IPS-15b (cell line): ENCODE data around the gene RIPPLY1.

Source experiments
- H3K27me3 ChIP-seq: one replicate; pipeline ENCODE4 v1.6.1; 2013; ENCODE audit warnings: low read length; ENCODE audit not compliant: control insufficient read depth, insufficient read depth
- H3K36me3 ChIP-seq: one replicate; pipeline ENCODE4 v1.6.1; 2013; ENCODE audit warnings: low read length; ENCODE audit not compliant: control insufficient read depth, insufficient read depth
- H3K4me1 ChIP-seq: one replicate; pipeline ENCODE4 v1.6.1; 2013; ENCODE audit warnings: mild to moderate bottlenecking, low read length; ENCODE audit not compliant: control insufficient read depth, insufficient read depth
- H3K4me3 ChIP-seq: one replicate; pipeline ENCODE4 v1.5.1; 2013; ENCODE audit warnings: low read depth, low read length
- H3K9ac ChIP-seq: one replicate; pipeline ENCODE4 v1.6.1; 2013; ENCODE audit warnings: low read depth, mild to moderate bottlenecking, low read length
- H3K9me3 ChIP-seq: one replicate; pipeline ENCODE4 v1.6.1; 2013; ENCODE audit warnings: mild to moderate bottlenecking, low read length; ENCODE audit not compliant: control insufficient read depth, insufficient read depth

Gene RIPPLY1

GRCh38 chrX:106906361-106906760, 3.2 kb upstream of the RIPPLY1 start:
- H3K27me3 ChIP-seq: no peaks in the 10 kb centered on the region
- H3K4me1 ChIP-seq: no peaks in the 10 kb centered on the region
- H3K36me3 ChIP-seq: no peaks in the 10 kb centered on the region
- H3K9ac ChIP-seq: no peak overlapping the region
- H3K9me3 ChIP-seq: no peaks in the 10 kb centered on the region
- no peak overlapping the region for H3K4me3 ChIP-seq

- H3K27me3 ChIP-seq: no peaks in the 10 kb centered on the region
- H3K9ac ChIP-seq: no peak overlapping the region
Measured at GRCh38 chrX:106905064-106905708, 2.0 kb upstream of the RIPPLY1 start.

GRCh38 chrX:106903856-106904528, 851 bp upstream of the RIPPLY1 start:
- H3K4me1 ChIP-seq: peaks cover 2% of the 10 kb centered on the region
- H3K9me3 ChIP-seq: no peaks in the 10 kb centered on the region
- no peak overlapping the region for H3K9ac ChIP-seq
- H3K4me3 ChIP-seq: no peak overlapping the region
- no peaks in the 10 kb centered on the region for H3K27me3 ChIP-seq
- H3K36me3 ChIP-seq: no peaks in the 10 kb centered on the region

More at GRCh38 chrX:106905064-106905708, 2.0 kb upstream of the RIPPLY1 start:
- no peak overlapping the region for H3K4me3 ChIP-seq
- H3K4me1 ChIP-seq: no peaks in the 10 kb centered on the region
- no peaks in the 10 kb centered on the region for H3K36me3 ChIP-seq
- H3K9me3 ChIP-seq: no peaks in the 10 kb centered on the region

- H3K36me3 ChIP-seq: no peaks in the 10 kb centered on the region
- H3K4me1 ChIP-seq: peaks cover 6% of the 10 kb centered on the region
- H3K4me3 ChIP-seq: no peak overlapping the region
- no peaks in the 10 kb centered on the region for H3K9me3 ChIP-seq
- H3K9ac ChIP-seq: no peak overlapping the region
- no peaks in the 10 kb centered on the region for H3K27me3 ChIP-seq
Measured at GRCh38 chrX:106902684-106903083, 457 bp downstream of the RIPPLY1 start.

- H3K9me3 ChIP-seq: no peaks in the 10 kb centered on the region
- H3K27me3 ChIP-seq: no peaks in the 10 kb centered on the region
- H3K4me3 ChIP-seq: no peak overlapping the region
- H3K36me3 ChIP-seq: no peaks in the 10 kb centered on the region
- H3K9ac ChIP-seq: no peak overlapping the region
- H3K4me1 ChIP-seq: peaks cover 6% of the 10 kb centered on the region
Measured at GRCh38 chrX:106901781-106902219, 1.3 kb downstream of the RIPPLY1 start.

GRCh38 chrX:106901341-106901740, 1.8 kb downstream of the RIPPLY1 start:
- Histone ChIP-seq H3K36me3 (no peaks in the 10 kb centered on the region), H3K9me3 (no peaks in the 10 kb centered on the region), H3K4me3 (no peak overlapping the region), H3K4me1 (peaks cover 6% of the 10 kb centered on the region), H3K9ac (no peak overlapping the region), H3K27me3 (no peaks in the 10 kb centered on the region)

- H3K9me3 ChIP-seq: no peaks in the 10 kb centered on the region
- no peaks in the 10 kb centered on the region for H3K36me3 ChIP-seq
- no peak overlapping the region for H3K4me3 ChIP-seq
- peaks cover 6% of the 10 kb centered on the region for H3K4me1 ChIP-seq
- no peaks in the 10 kb centered on the region for H3K27me3 ChIP-seq
- no peak overlapping the region for H3K9ac ChIP-seq
Measured at GRCh38 chrX:106899841-106900240, 3.3 kb downstream of the RIPPLY1 start.

GRCh38 chrX:106899276-106899675, 3.9 kb downstream of the RIPPLY1 start:
- no peaks in the 10 kb centered on the region for H3K36me3 ChIP-seq
- no peak overlapping the region for H3K4me3 ChIP-seq
- no peaks in the 10 kb centered on the region for H3K27me3 ChIP-seq
- peaks cover 8% of the 10 kb centered on the region for H3K4me1 ChIP-seq
- H3K9ac ChIP-seq: no peak overlapping the region
- no peaks in the 10 kb centered on the region for H3K9me3 ChIP-seq

GRCh38 chrX:106898462-106898861, 4.7 kb downstream of the RIPPLY1 start:
- Histone ChIP-seq H3K36me3 (no peaks in the 10 kb centered on the region), H3K4me1 (peaks cover 8% of the 10 kb centered on the region), H3K27me3 (no peaks in the 10 kb centered on the region), H3K9me3 (no peaks in the 10 kb centered on the region), H3K4me3 (no peak overlapping the region), H3K9ac (no peak overlapping the region)

GRCh38 chrX:106897259-106897658, 5.9 kb downstream of the RIPPLY1 start:
- Histone ChIP-seq H3K9me3 (no peaks in the 10 kb centered on the region), H3K27me3 (no peaks in the 10 kb centered on the region), H3K9ac (no peak overlapping the region), H3K36me3 (no peaks in the 10 kb centered on the region), H3K4me3 (no peak overlapping the region), H3K4me1 (peaks cover 8% of the 10 kb centered on the region)

GRCh38 chrX:106894978-106895452, 8.1 kb downstream of the RIPPLY1 start:
- H3K4me3 ChIP-seq: no peak overlapping the region
- no peak overlapping the region for H3K9ac ChIP-seq
- no peaks in the 10 kb centered on the region for H3K9me3 ChIP-seq
- no peaks in the 10 kb centered on the region for H3K27me3 ChIP-seq
- peaks cover 8% of the 10 kb centered on the region for H3K4me1 ChIP-seq
- no peaks in the 10 kb centered on the region for H3K36me3 ChIP-seq

GRCh38 chrX:106894392-106894909, 8.7 kb downstream of the RIPPLY1 start:
- Histone ChIP-seq H3K9me3 (no peaks in the 10 kb centered on the region), H3K36me3 (no peaks in the 10 kb centered on the region), H3K9ac (no peak overlapping the region), H3K4me1 (peaks cover 8% of the 10 kb centered on the region), H3K4me3 (no peak overlapping the region), H3K27me3 (no peaks in the 10 kb centered on the region)
